SU-DHL-6 (cell line): Measurements from ENCODE around the gene GOLM1.

Source experiments
- H2AFZ ChIP-seq: fragments of 200-600 bp; sonication (generic); 2 replicates; pipeline ENCODE4 v1.6.1; 2014; ENCODE audit warnings: low read depth, mild to moderate bottlenecking, moderate library complexity, mixed read lengths, antibody characterized with exemption, low read length; ENCODE audit not compliant: severe bottlenecking
- H3F3A ChIP-seq: fragments of 200-600 bp; shearing (Covaris generic); 2 replicates; pipeline ENCODE4 v1.6.0; 2016; ENCODE audit warnings: antibody characterized with exemption, mild to moderate bottlenecking; ENCODE audit not compliant: insufficient read depth
- H3K27ac ChIP-seq: fragments of 200-600 bp; sonication (generic); 2 replicates; pipeline ENCODE4 v1.5.1; 2016; ENCODE audit warnings: low read depth, mild to moderate bottlenecking, low read length, moderate library complexity, mixed read lengths
- H3K27me3 ChIP-seq: fragments of 200-600 bp; sonication (generic), shearing (Covaris generic); 2 replicates; pipeline ENCODE4 v1.6.0; 2014; ENCODE audit warnings: mild to moderate bottlenecking, low read length
- H3K36me3 ChIP-seq: fragments of 200-600 bp; sonication (generic); 2 replicates; pipeline ENCODE4 v1.6.1; 2014; ENCODE audit warnings: mild to moderate bottlenecking, low read length, mixed read lengths
- H3K4me2 ChIP-seq: fragments of 300-600, 200-600 bp; shearing (Covaris generic), sonication (generic); 2 replicates; pipeline ENCODE4 v1.6.0; 2014; ENCODE audit warnings: low read length, low read depth, mild to moderate bottlenecking; ENCODE audit not compliant: poor library complexity, severe bottlenecking
- H3K4me3 ChIP-seq: fragments of 200-600 bp; sonication (generic); 2 replicates; pipeline ENCODE4 v1.5.1; 2014; ENCODE audit warnings: antibody characterized with exemption, low read length, mild to moderate bottlenecking, mixed read lengths; ENCODE audit not compliant: insufficient read depth, poor library complexity, severe bottlenecking
- H3K79me2 ChIP-seq: fragments of 200-600 bp; sonication (generic); 2 replicates; pipeline ENCODE4 v1.6.1; 2014; ENCODE audit warnings: mild to moderate bottlenecking, low read length, moderate library complexity; ENCODE audit not compliant: insufficient read depth
- H3K9ac ChIP-seq: fragments of 200-600 bp; sonication (generic); 2 replicates; pipeline ENCODE4 v1.7.0; 2014; ENCODE audit warnings: mild to moderate bottlenecking, low read length
- H3K9me2 ChIP-seq: fragments of 200-600 bp; sonication (generic); replicated peaks from 2 replicates; pipeline ENCODE4 v1.6.1; 2014; ENCODE audit warnings: low read length; ENCODE audit not compliant: insufficient read depth
- H3K9me3 ChIP-seq: fragments of 200-600 bp; sonication (generic); 2 replicates; pipeline ENCODE4 v1.6.1; 2014; ENCODE audit warnings: low read length, mixed read lengths; ENCODE audit not compliant: insufficient read depth
- H4K20me1 ChIP-seq: fragments of 200-600 bp; sonication (generic); 2 replicates; pipeline ENCODE4 v1.6.1; 2014; ENCODE audit warnings: low read depth, mild to moderate bottlenecking, antibody characterized with exemption, low read length, moderate library complexity, mixed read lengths
- EZH2phosphoT487 ChIP-seq: fragments of 200-600 bp; sonication (generic), shearing (Covaris generic); conservative IDR thresholded peaks from 2 replicates; pipeline ENCODE4 v1.6.1; 2018; ENCODE audit warnings: mild to moderate bottlenecking, antibody characterized with exemption, low read length, moderate library complexity, mixed read lengths
- TF ChIP-seq, protein P1 (sequence below): fragments of 200-600 bp; sonication (generic); IDR thresholded peaks from one replicate; pipeline ENCODE4 v1.5.1; 2017; ENCODE audit warnings: antibody characterized with exemption, mild to moderate bottlenecking, low read length, moderate library complexity; ENCODE audit not compliant: insufficient read depth, poor library complexity, severe bottlenecking

The GOLM1 gene

GRCh38 chr9:86036555-86036954, 62.8 kb downstream of the GOLM1 start:
- TF ChIP-seq, protein P1, sequence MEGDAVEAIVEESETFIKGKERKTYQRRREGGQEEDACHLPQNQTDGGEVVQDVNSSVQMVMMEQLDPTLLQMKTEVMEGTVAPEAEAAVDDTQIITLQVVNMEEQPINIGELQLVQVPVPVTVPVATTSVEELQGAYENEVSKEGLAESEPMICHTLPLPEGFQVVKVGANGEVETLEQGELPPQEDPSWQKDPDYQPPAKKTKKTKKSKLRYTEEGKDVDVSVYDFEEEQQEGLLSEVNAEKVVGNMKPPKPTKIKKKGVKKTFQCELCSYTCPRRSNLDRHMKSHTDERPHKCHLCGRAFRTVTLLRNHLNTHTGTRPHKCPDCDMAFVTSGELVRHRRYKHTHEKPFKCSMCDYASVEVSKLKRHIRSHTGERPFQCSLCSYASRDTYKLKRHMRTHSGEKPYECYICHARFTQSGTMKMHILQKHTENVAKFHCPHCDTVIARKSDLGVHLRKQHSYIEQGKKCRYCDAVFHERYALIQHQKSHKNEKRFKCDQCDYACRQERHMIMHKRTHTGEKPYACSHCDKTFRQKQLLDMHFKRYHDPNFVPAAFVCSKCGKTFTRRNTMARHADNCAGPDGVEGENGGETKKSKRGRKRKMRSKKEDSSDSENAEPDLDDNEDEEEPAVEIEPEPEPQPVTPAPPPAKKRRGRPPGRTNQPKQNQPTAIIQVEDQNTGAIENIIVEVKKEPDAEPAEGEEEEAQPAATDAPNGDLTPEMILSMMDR, result no peak
- TF ChIP-seq EZH2phosphoT487, result no peak
- no peaks in the 10 kb centered on the region for H3K36me3 ChIP-seq
- no peak overlapping the region for H3K4me2 ChIP-seq
- H3F3A ChIP-seq, result no peaks in the 10 kb centered on the region
- no peak overlapping the region for H3K27ac ChIP-seq
- H3K9me2 ChIP-seq, result no peaks in the 10 kb centered on the region
- H4K20me1 ChIP-seq, result no peaks in the 10 kb centered on the region
- H3K9ac ChIP-seq, result no peak overlapping the region
- no peaks in the 10 kb centered on the region for H3K79me2 ChIP-seq
- no peak overlapping the region for H3K4me3 ChIP-seq
- H3K9me3 ChIP-seq, result no peaks in the 10 kb centered on the region
- no peak overlapping the region for H2AFZ ChIP-seq
- no peaks in the 10 kb centered on the region for H3K27me3 ChIP-seq

- H3K9me3 ChIP-seq, result no peaks in the 10 kb centered on the region
- H3K27ac ChIP-seq, result no peak overlapping the region
- no peak overlapping the region for H3K4me3 ChIP-seq
- no peak overlapping the region for H3K4me2 ChIP-seq
- H4K20me1 ChIP-seq, result no peaks in the 10 kb centered on the region
- H3K36me3 ChIP-seq, result no peaks in the 10 kb centered on the region
- H3K9ac ChIP-seq, result no peak overlapping the region
- no peaks in the 10 kb centered on the region for H3K9me2 ChIP-seq
- H3K79me2 ChIP-seq, result no peaks in the 10 kb centered on the region
- no peak for TF ChIP-seq EZH2phosphoT487
- TF ChIP-seq, protein P1, result no peak
- no peaks in the 10 kb centered on the region for H3F3A ChIP-seq
- no peak overlapping the region for H2AFZ ChIP-seq
- H3K27me3 ChIP-seq, result no peaks in the 10 kb centered on the region
Measured at GRCh38 chr9:86035827-86036440, 63.4 kb downstream of the GOLM1 start.

DNA sequence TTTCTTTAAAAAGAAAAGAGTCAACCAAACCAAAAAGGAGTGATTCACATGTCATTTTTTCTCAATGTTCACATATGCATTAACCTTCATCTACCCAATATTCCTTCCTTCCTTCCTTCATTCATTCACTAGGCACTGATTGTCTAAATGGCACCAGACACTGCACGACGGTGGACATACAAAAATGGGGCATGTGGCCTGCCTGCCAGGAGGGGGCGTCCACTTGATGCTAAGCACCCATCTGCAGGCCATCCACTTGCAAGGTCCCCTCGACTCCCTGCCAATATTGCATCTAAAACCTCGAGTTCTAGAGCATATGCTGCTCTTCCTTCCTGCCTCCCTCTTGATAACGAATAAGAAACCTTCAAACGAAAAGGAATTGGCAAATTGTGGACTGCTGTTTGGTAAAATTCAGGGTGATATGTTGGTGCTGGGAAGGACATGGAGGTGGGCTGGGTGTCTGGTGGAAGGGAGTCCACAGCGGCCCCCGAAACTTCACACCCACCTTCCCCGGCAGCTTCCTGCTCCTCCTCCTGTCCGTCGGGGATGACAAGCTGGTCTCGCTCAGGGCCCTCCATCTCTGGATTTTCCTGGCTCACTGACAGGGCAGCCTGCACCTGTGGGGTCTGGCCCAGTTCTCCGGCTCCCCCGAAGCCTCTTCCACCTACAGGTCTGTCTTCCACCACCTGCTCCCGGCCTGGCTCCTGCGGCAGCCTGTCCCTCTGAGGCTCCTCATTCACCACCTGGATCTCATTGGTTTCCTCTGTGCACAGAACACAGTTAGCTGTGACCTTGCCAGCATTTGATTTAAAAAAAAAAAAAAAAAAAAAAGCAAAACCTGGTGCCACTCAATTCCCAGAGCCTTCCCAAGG, 64.3 kb downstream of the GOLM1 start:
- no peaks in the 10 kb centered on the region for H3K9me2 ChIP-seq
- no peaks in the 10 kb centered on the region for H3K79me2 ChIP-seq
- no peak overlapping the region for H2AFZ ChIP-seq
- no peaks in the 10 kb centered on the region for H3K36me3 ChIP-seq
- no peaks in the 10 kb centered on the region for H3K9me3 ChIP-seq
- no peak overlapping the region for H3K4me3 ChIP-seq
- H3K9ac ChIP-seq, result no peak overlapping the region
- no peak overlapping the region for H3K27ac ChIP-seq
- H3K4me2 ChIP-seq, result no peak overlapping the region
- no peak for TF ChIP-seq EZH2phosphoT487
- TF ChIP-seq, protein P1, result peak; percentile 41
- H3K27me3 ChIP-seq, result no peaks in the 10 kb centered on the region
- no peaks in the 10 kb centered on the region for H3F3A ChIP-seq
- no peaks in the 10 kb centered on the region for H4K20me1 ChIP-seq
